Activated CD8-positive, alpha-beta T cell treated with anti-CD3 and anti-CD28 coated beads for 36 hours (primary cell): ENCODE measurements around the gene EME1. TPM values are rescaled to one million over a fixed set of nuclear protein-coding genes. Genes with fewer than 3 reads are reported as not detected.

Experiments
- ATAC-seq: fragments of 200-7000 bp; cut with Tn5 transposase; one replicate; pipeline ENCODE4 v1.10.0; 2021; ENCODE audit warnings: mild to moderate bottlenecking, moderate library complexity
- CTCF ChIA-PET: fragments of 350-600 bp; sonication (Branson Sonifier 250); formaldehyde crosslinking; loops from one replicate; lab custom pipeline; 2021; ENCODE audit warnings: antibody characterized with exemption; lab: Charles Lee
- POLR2A ChIA-PET: fragments of 350-600 bp; sonication (Branson Sonifier 250); formaldehyde crosslinking; loops from one replicate; lab custom pipeline; 2021; ENCODE audit warnings: antibody characterized with exemption; lab: Charles Lee
- DNase-seq: peaks from one replicate; pipeline ENCODE4 v3.0.0-alpha.2; 2020
- H3K27ac Mint-ChIP-seq: one replicate; pipeline ENCODE4 v1.8.0; 2021; ENCODE audit warnings: mild to moderate bottlenecking, mixed read lengths
- H3K27me3 Mint-ChIP-seq: one replicate; pipeline ENCODE4 v1.8.0; 2021; ENCODE audit warnings: mixed read lengths
- H3K36me3 Mint-ChIP-seq: one replicate; pipeline ENCODE4 v1.8.0; 2021; ENCODE audit warnings: low read depth, mixed read lengths
- H3K4me1 Mint-ChIP-seq: one replicate; pipeline ENCODE4 v1.8.0; 2021; ENCODE audit warnings: low read depth, mixed read lengths
- H3K4me3 Mint-ChIP-seq: one replicate; pipeline ENCODE4 v1.8.0; 2021; ENCODE audit warnings: mild to moderate bottlenecking, moderate library complexity, mixed read lengths
- H3K9me3 Mint-ChIP-seq: one replicate; pipeline ENCODE4 v1.8.0; 2021; ENCODE audit warnings: mixed read lengths
- CTCF ChIP-seq: fragments of 200-600 bp; IDR thresholded peaks from one replicate; pipeline ENCODE4 v1.8.0; 2022; ENCODE audit warnings: antibody characterized with exemption, mild to moderate bottlenecking
- intact Hi-C: fragments of 100-400 bp; cut with micrococcal nuclease; formaldehyde crosslinking; loops from one replicate; pipeline ENCODE4 v1.10.0; 2022
- total RNA-seq, 2 experiments: library from RNA; stranded (reverse); gene quantifications; one replicate each; pipeline ENCODE4 v1.2.3, GENCODE V29; 2021

Gene EME1
- total RNA-seq, 2 experiments from 2014 or later, result 48.0 to 48.6 TPM

GRCh38 chr17:50355336-50355700 lies 17.7 kb upstream of the EME1 start:
- H3K27me3 Mint-ChIP-seq, result no peaks in the 10 kb centered on the region
- no peak for DNase-seq
- peaks cover 4% of the 10 kb centered on the region for H3K4me1 Mint-ChIP-seq
- intact Hi-C loops, result no loop called here
- ATAC-seq, result no peak
- TF ChIP-seq CTCF, result no peak
- H3K27ac Mint-ChIP-seq, result no peak overlapping the region
- H3K4me3 Mint-ChIP-seq, result no peak overlapping the region
- CTCF ChIA-PET, result no interaction called here
- POLR2A ChIA-PET, result interaction anchor here (1.1 to 2.3 kb wide), 3 partner anchors 9 to 30 kb away, joined by 3 to 9 read pairs (median 6); partner anchors contain the start of genes EME1, MRPL27 and XYLT2
- H3K9me3 Mint-ChIP-seq, result no peaks in the 10 kb centered on the region
- H3K36me3 Mint-ChIP-seq, result peaks cover 20% of the 10 kb centered on the region

- H3K4me1 Mint-ChIP-seq, result peaks cover 5% of the 10 kb centered on the region
- H3K36me3 Mint-ChIP-seq, result peaks cover 20% of the 10 kb centered on the region
- H3K9me3 Mint-ChIP-seq, result no peaks in the 10 kb centered on the region
- TF ChIP-seq CTCF, result no peak
- ChIA-PET POLR2A (interaction anchor here (1.1 to 2.3 kb wide), 4 partner anchors 9 to 30 kb away, joined by 3 to 9 read pairs (median 4); partner anchors contain the start of genes EME1, MRPL27 and XYLT2), CTCF (no interaction called here)
- no peak overlapping the region for H3K27ac Mint-ChIP-seq
- no peak for ATAC-seq
- intact Hi-C loops, result no loop called here
- H3K27me3 Mint-ChIP-seq, result no peaks in the 10 kb centered on the region
- no peak overlapping the region for H3K4me3 Mint-ChIP-seq
- DNase-seq, result no peak
These were observed 17.2 kb upstream of the EME1 start for GRCh38 chr17:50355701-50356341.

GRCh38 chr17:50356418-50356817 lies 16.6 kb upstream of the EME1 start:
- H3K27ac Mint-ChIP-seq, result no peak overlapping the region
- H3K27me3 Mint-ChIP-seq, result no peaks in the 10 kb centered on the region
- ChIA-PET POLR2A (interaction anchor here (1.2 to 2.3 kb wide), 2 partner anchors 9 to 10 kb away, joined by 3 to 9 read pairs; partner anchors contain the start of gene XYLT2), CTCF (no interaction called here)
- intact Hi-C loops, result no loop called here
- DNase-seq (no peak), ATAC-seq (no peak)
- no peak overlapping the region for H3K4me3 Mint-ChIP-seq
- H3K4me1 Mint-ChIP-seq, result peaks cover 5% of the 10 kb centered on the region
- TF ChIP-seq CTCF, result no peak
- no peaks in the 10 kb centered on the region for H3K9me3 Mint-ChIP-seq
- H3K36me3 Mint-ChIP-seq, result peaks cover 20% of the 10 kb centered on the region

GRCh38 chr17:50356892-50357510 lies 16.0 kb upstream of the EME1 start:
- CTCF ChIA-PET, result no interaction called here
- intact Hi-C loops, result no loop called here
- H3K27ac Mint-ChIP-seq, result no peak overlapping the region
- ATAC-seq (no peak), DNase-seq (no peak)
- peaks cover 8% of the 10 kb centered on the region for H3K4me1 Mint-ChIP-seq
- H3K9me3 Mint-ChIP-seq, result no peaks in the 10 kb centered on the region
- POLR2A ChIA-PET, result interaction anchor here (1.2 to 8.1 kb wide), 2 partner anchors 9 kb away, joined by 3 to 69 read pairs; partner anchors contain the start of gene XYLT2
- H3K4me3 Mint-ChIP-seq, result no peak overlapping the region
- H3K27me3 Mint-ChIP-seq, result no peaks in the 10 kb centered on the region
- peaks cover 20% of the 10 kb centered on the region for H3K36me3 Mint-ChIP-seq
- TF ChIP-seq CTCF, result no peak

GRCh38 chr17:50358177-50358576 lies 14.9 kb upstream of the EME1 start:
- Mint-ChIP-seq H3K4me1 (peaks cover 16% of the 10 kb centered on the region), H3K27me3 (no peaks in the 10 kb centered on the region), H3K9me3 (no peaks in the 10 kb centered on the region), H3K36me3 (peaks cover 19% of the 10 kb centered on the region), H3K27ac (no peak overlapping the region), H3K4me3 (no peak overlapping the region)
- DNase-seq (no peak), ATAC-seq (no peak)
- ChIA-PET CTCF (interaction anchor here (5.6 to 6.6 kb wide), 2 partner anchors 11 to 40 kb away, joined by 69 to 74 read pairs; partner anchors contain the start of genes LRRC59 and XYLT2), POLR2A (interaction anchor here (1.0 to 8.1 kb wide), 5 partner anchors 10 to 39 kb away, joined by 3 to 69 read pairs (median 6); partner anchors contain the start of genes EME1, LRRC59, MRPL27 and XYLT2)
- no peak for TF ChIP-seq CTCF
- intact Hi-C loops, result no loop called here
